Activated CD4-positive, alpha-beta T cell treated with anti-CD3 and anti-CD28 coated beads, Interleukin-2, amount 10 ng/mL, durations not matched to agents 24 days and 14 days (primary cell): ENCODE results near the gene ATXN2. TPM values are rescaled to one million over a fixed set of nuclear protein-coding genes. Genes with fewer than 3 reads are reported as not detected.
"Not testable (repeated sequence)": the region's sequence is repeated elsewhere in the genome, so short reads cannot be mapped to it uniquely, and the experiment has no call there.

Source experiments
- DNase-seq: peaks from one replicate; pipeline ENCODE4 v3.0.0; 2022
- H3K27ac Mint-ChIP-seq: one replicate; pipeline ENCODE4 v1.8.0; 2022; ENCODE audit warnings: mild to moderate bottlenecking, mixed read lengths
- H3K27me3 Mint-ChIP-seq: one replicate; pipeline ENCODE4 v1.8.0; 2022; ENCODE audit warnings: mixed read lengths
- H3K36me3 Mint-ChIP-seq: one replicate; pipeline ENCODE4 v1.8.0; 2022; ENCODE audit warnings: low read depth, mild to moderate bottlenecking, mixed read lengths
- H3K4me1 Mint-ChIP-seq: one replicate; pipeline ENCODE4 v1.8.0; 2021; ENCODE audit warnings: mixed read lengths
- H3K4me3 Mint-ChIP-seq: one replicate; pipeline ENCODE4 v1.8.0; 2022; ENCODE audit warnings: mild to moderate bottlenecking, moderate library complexity, mixed read lengths
- H3K9me3 Mint-ChIP-seq: one replicate; pipeline ENCODE4 v1.8.0; 2021; ENCODE audit warnings: mixed read lengths
- intact Hi-C: fragments of 100-400 bp; cut with micrococcal nuclease; formaldehyde crosslinking; loops from one replicate; pipeline ENCODE4 v1.15.1; 2023
- total RNA-seq: library from RNA; stranded (reverse); gene quantifications from 2 replicates; pipeline ENCODE4 v1.2.3, GENCODE V29; 2022

The ATXN2 gene
- total RNA-seq, 1 donor from 2014 or later, result 53.0 TPM

GRCh38 chr12:111607239-111607638 lies 8.1 kb upstream of the ATXN2 start:
- no peak for DNase-seq
- H3K4me3 Mint-ChIP-seq, result no peak overlapping the region
- peaks cover under 1% of the 10 kb centered on the region for H3K4me1 Mint-ChIP-seq
- peaks cover 4% of the 10 kb centered on the region for H3K27me3 Mint-ChIP-seq
- H3K36me3 Mint-ChIP-seq, result no peaks in the 10 kb centered on the region
- no peak overlapping the region for H3K27ac Mint-ChIP-seq
- no peaks in the 10 kb centered on the region for H3K9me3 Mint-ChIP-seq
- intact Hi-C loops, result no loop called here

GRCh38 chr12:111606767-111607230 lies 7.7 kb upstream of the ATXN2 start:
- H3K36me3 Mint-ChIP-seq, result no peaks in the 10 kb centered on the region
- H3K27ac Mint-ChIP-seq, result no peak overlapping the region
- intact Hi-C loops, result no loop called here
- H3K27me3 Mint-ChIP-seq, result peaks cover 4% of the 10 kb centered on the region
- H3K4me1 Mint-ChIP-seq, result no peaks in the 10 kb centered on the region
- no peaks in the 10 kb centered on the region for H3K9me3 Mint-ChIP-seq
- no peak for DNase-seq
- H3K4me3 Mint-ChIP-seq, result no peak overlapping the region

- no peak for DNase-seq
- Mint-ChIP-seq H3K27ac (no peak overlapping the region), H3K9me3 (no peaks in the 10 kb centered on the region), H3K36me3 (no peaks in the 10 kb centered on the region), H3K4me3 (no peak overlapping the region), H3K27me3 (peaks cover 4% of the 10 kb centered on the region), H3K4me1 (no peaks in the 10 kb centered on the region)
- intact Hi-C loops, result no loop called here
Measured at GRCh38 chr12:111605911-111606766, 7.0 kb upstream of the ATXN2 start.

- H3K4me3 Mint-ChIP-seq, DNase-seq, H3K36me3 Mint-ChIP-seq, intact Hi-C loops, H3K27me3 Mint-ChIP-seq, H3K27ac Mint-ChIP-seq, H3K4me1 Mint-ChIP-seq, H3K9me3 Mint-ChIP-seq: not testable (repeated sequence)
Measured at GRCh38 chr12:111602857-111603256, 3.7 kb upstream of the ATXN2 start.

GRCh38 chr12:111602348-111602747 lies 3.2 kb upstream of the ATXN2 start:
- DNase-seq, result no peak
- no peaks in the 10 kb centered on the region for H3K9me3 Mint-ChIP-seq
- H3K4me1 Mint-ChIP-seq, result peaks cover 6% of the 10 kb centered on the region
- no peak overlapping the region for H3K4me3 Mint-ChIP-seq
- no peak overlapping the region for H3K27ac Mint-ChIP-seq
- intact Hi-C loops, result no loop called here
- peaks cover 2% of the 10 kb centered on the region for H3K27me3 Mint-ChIP-seq
- H3K36me3 Mint-ChIP-seq, result no peaks in the 10 kb centered on the region

- intact Hi-C loops, H3K4me3 Mint-ChIP-seq, DNase-seq: not testable (repeated sequence)
Measured at GRCh38 chr12:111600986-111601385, 1.9 kb upstream of the ATXN2 start.

GRCh38 chr12:111600205-111600642 lies 1.1 kb upstream of the ATXN2 start:
- Mint-ChIP-seq H3K27ac (peak overlapping the region; percentile 72), H3K36me3 (no peaks in the 10 kb centered on the region), H3K4me1 (peaks cover 14% of the 10 kb centered on the region), H3K27me3 (no peaks in the 10 kb centered on the region), H3K4me3 (peak overlapping the region; percentile 78), H3K9me3 (no peaks in the 10 kb centered on the region)
- no peak for DNase-seq
- intact Hi-C loops, result no loop called here

More at GRCh38 chr12:111600986-111601385, 1.9 kb upstream of the ATXN2 start:
- H3K9me3 Mint-ChIP-seq, H3K27ac Mint-ChIP-seq, H3K36me3 Mint-ChIP-seq, H3K27me3 Mint-ChIP-seq: not testable (repeated sequence)
- H3K4me1 Mint-ChIP-seq, result peaks cover 14% of the 10 kb centered on the region

GRCh38 chr12:111599453-111600204 lies 514 bp upstream of the ATXN2 start:
- Mint-ChIP-seq H3K4me1 (peaks cover 17% of the 10 kb centered on the region), H3K27me3 (no peaks in the 10 kb centered on the region), H3K9me3 (no peaks in the 10 kb centered on the region), H3K4me3 (peak overlapping the region; percentile 78), H3K27ac (peak overlapping the region; percentile 72), H3K36me3 (no peaks in the 10 kb centered on the region)
- DNase-seq, result peak; percentile 95
- intact Hi-C loops, result loop anchor here (2.0 kb wide), 3 partner anchors 53 to 195 kb away; partner anchors contain the start of genes BRAP and SH2B3

- no peaks in the 10 kb centered on the region for H3K36me3 Mint-ChIP-seq
- peak overlapping the region; percentile 58 for H3K27ac Mint-ChIP-seq
- peak overlapping the region; percentile 90 for H3K4me3 Mint-ChIP-seq
- H3K9me3 Mint-ChIP-seq, result no peaks in the 10 kb centered on the region
- intact Hi-C loops, result loop anchor here (2.0 kb wide), 3 partner anchors 51 to 193 kb away; partner anchors contain the start of genes BRAP and SH2B3
- peaks cover 17% of the 10 kb centered on the region for H3K4me1 Mint-ChIP-seq
- DNase-seq, result peak; percentile 80
- H3K27me3 Mint-ChIP-seq, result no peaks in the 10 kb centered on the region
Measured at GRCh38 chr12:111597831-111598636, 1.1 kb downstream of the ATXN2 start.

GRCh38 chr12:111596985-111597830 lies 1.9 kb downstream of the ATXN2 start:
- peak overlapping the region; percentile 90 for H3K4me3 Mint-ChIP-seq
- intact Hi-C loops, result no loop called here
- H3K4me1 Mint-ChIP-seq, result peaks cover 17% of the 10 kb centered on the region
- peak overlapping the region; percentile 58 for H3K27ac Mint-ChIP-seq
- no peaks in the 10 kb centered on the region for H3K9me3 Mint-ChIP-seq
- no peak for DNase-seq
- no peaks in the 10 kb centered on the region for H3K36me3 Mint-ChIP-seq
- H3K27me3 Mint-ChIP-seq, result no peaks in the 10 kb centered on the region

GRCh38 chr12:111595341-111595835 lies 3.7 kb downstream of the ATXN2 start:
- H3K36me3 Mint-ChIP-seq, H3K4me3 Mint-ChIP-seq, H3K27me3 Mint-ChIP-seq, H3K27ac Mint-ChIP-seq, H3K9me3 Mint-ChIP-seq, intact Hi-C loops, DNase-seq: not testable (repeated sequence)
- H3K4me1 Mint-ChIP-seq, result peaks cover 17% of the 10 kb centered on the region

- intact Hi-C loops, H3K4me3 Mint-ChIP-seq, H3K36me3 Mint-ChIP-seq: not testable (repeated sequence)
Measured at GRCh38 chr12:111591399-111592010, 7.6 kb downstream of the ATXN2 start.

More at GRCh38 chr12:111591399-111592010, 7.6 kb downstream of the ATXN2 start:
- H3K4me1 Mint-ChIP-seq, H3K9me3 Mint-ChIP-seq, H3K27me3 Mint-ChIP-seq, H3K27ac Mint-ChIP-seq, DNase-seq: not testable (repeated sequence)
